GM21515 (cell line): ENCODE results near the gene GPR37L1.
"Not testable (repeated sequence)": the region's sequence is repeated elsewhere in the genome, so short reads cannot be mapped to it uniquely, and the experiment has no call there.

Experiments
- ATAC-seq: cut with Tn5 transposase; IDR thresholded peaks from one replicate; pipeline ENCODE4 v1.9.1; 2021; ENCODE audit not compliant: unreplicated experiment

Gene GPR37L1

GRCh38 chr1:202133001-202133400 is 10.3 kb downstream of the GPR37L1 start:
- ATAC-seq, result no peak

- no peak for ATAC-seq
Observed at GRCh38 chr1:202133496-202133895, 10.8 kb downstream of the GPR37L1 start.

GRCh38 chr1:202133989-202134388 is 11.3 kb downstream of the GPR37L1 start:
- ATAC-seq, result no peak

GRCh38 chr1:202134645-202135172 is 12.0 kb downstream of the GPR37L1 start:
- ATAC-seq, result no peak

GRCh38 chr1:202135221-202135721 is 12.6 kb downstream of the GPR37L1 start:
- ATAC-seq, result no peak

- no peak for ATAC-seq
Observed at GRCh38 chr1:202140833-202141232, 18.1 kb downstream of the GPR37L1 start.

- ATAC-seq, result not testable (repeated sequence)
Observed at GRCh38 chr1:202141468-202141867, 18.8 kb downstream of the GPR37L1 start.

- ATAC-seq, result peak; percentile 24
Observed at GRCh38 chr1:202143011-202143767, 20.5 kb downstream of the GPR37L1 start.

GRCh38 chr1:202143768-202144401 is 21.2 kb downstream of the GPR37L1 start:
- peak; percentile 52 for ATAC-seq

- ATAC-seq, result peak; percentile 66
Observed at GRCh38 chr1:202144402-202145067, 21.8 kb downstream of the GPR37L1 start, which contains the start of gene ARL8A. Gene ARL8A, minus strand, starts transcription at chr1:202144737. Its CDS starts 165 bp downstream, at chr1:202144572.

- no peak for ATAC-seq
Observed at GRCh38 chr1:202145068-202145743, 22.5 kb downstream of the GPR37L1 start.

GRCh38 chr1:202145744-202146140 is 23.0 kb downstream of the GPR37L1 start:
- not testable (repeated sequence) for ATAC-seq

- ATAC-seq, result no peak
Observed at GRCh38 chr1:202146279-202146678, 23.6 kb downstream of the GPR37L1 start.

- no peak for ATAC-seq
Observed at GRCh38 chr1:202146993-202147392, 24.3 kb downstream of the GPR37L1 start.

GRCh38 chr1:202148391-202148790 is 25.7 kb downstream of the GPR37L1 start:
- ATAC-seq, result no peak

GRCh38 chr1:202149566-202149965 is 26.8 kb downstream of the GPR37L1 start:
- no peak for ATAC-seq

- no peak for ATAC-seq
Observed at GRCh38 chr1:202150187-202150586, 27.5 kb downstream of the GPR37L1 start.

GRCh38 chr1:202150602-202151001 is 27.9 kb downstream of the GPR37L1 start:
- no peak for ATAC-seq

GRCh38 chr1:202151045-202151444 is 28.3 kb downstream of the GPR37L1 start:
- no peak for ATAC-seq

GRCh38 chr1:202152399-202152798 is 29.7 kb downstream of the GPR37L1 start:
- ATAC-seq, result no peak

GRCh38 chr1:202153284-202153683 is 30.6 kb downstream of the GPR37L1 start:
- ATAC-seq, result no peak
